NOMO-1 treated with dmso at 0.1 percent for 144 hours (cell line): Measurements from ENCODE around the gene TTC12.
A peak's percentile ranks its signal among the peaks of the same experiment; 100 is the strongest.
"Not testable (repeated sequence)": the region's sequence is repeated elsewhere in the genome, so short reads cannot be mapped to it uniquely, and the experiment has no call there.

ENCODE experiments used
- DNase-seq: peaks from one replicate; lab custom pipeline; 2025; ENCODE audit not compliant: unreplicated experiment; lab: John Stamatoyannopoulos, UW

The TTC12 gene

GRCh38 chr11:113282898-113283437 lies 31.4 kb upstream of the TTC12 start:
- no peak for DNase-seq

- DNase-seq, result no peak
Measured at GRCh38 chr11:113283881-113284280, 30.5 kb upstream of the TTC12 start.

GRCh38 chr11:113286009-113286408 lies 28.4 kb upstream of the TTC12 start:
- no peak for DNase-seq

- no peak for DNase-seq
Measured at GRCh38 chr11:113286509-113287497, 27.6 kb upstream of the TTC12 start.

- no peak for DNase-seq
Measured at GRCh38 chr11:113287801-113288200, 26.6 kb upstream of the TTC12 start.

GRCh38 chr11:113288286-113288863 lies 26.0 kb upstream of the TTC12 start:
- no peak for DNase-seq

GRCh38 chr11:113289431-113290187 lies 24.8 kb upstream of the TTC12 start:
- peak; percentile 6 for DNase-seq

GRCh38 chr11:113293936-113294335 lies 20.4 kb upstream of the TTC12 start:
- DNase-seq, result no peak

GRCh38 chr11:113295993-113296392 lies 18.4 kb upstream of the TTC12 start:
- no peak for DNase-seq

- no peak for DNase-seq
Measured at GRCh38 chr11:113296447-113297205, 17.8 kb upstream of the TTC12 start.

- DNase-seq, result not testable (repeated sequence)
Measured at GRCh38 chr11:113298496-113298895, 15.9 kb upstream of the TTC12 start.

GRCh38 chr11:113304916-113305315 lies 9.5 kb upstream of the TTC12 start:
- DNase-seq, result no peak

GRCh38 chr11:113305440-113306336 lies 8.7 kb upstream of the TTC12 start:
- DNase-seq, result peak; percentile 2

GRCh38 chr11:113308601-113309000 lies 5.8 kb upstream of the TTC12 start:
- no peak for DNase-seq

GRCh38 chr11:113311536-113311935 lies 2.8 kb upstream of the TTC12 start:
- no peak for DNase-seq

- no peak for DNase-seq
Measured at GRCh38 chr11:113313601-113314000, 782 bp upstream of the TTC12 start.

GRCh38 chr11:113314065-113314388 lies 356 bp upstream of the TTC12 start:
- no peak for DNase-seq

- DNase-seq, result no peak
Measured at GRCh38 chr11:113315811-113316210, 1.4 kb downstream of the TTC12 start.

- no peak for DNase-seq
Measured at GRCh38 chr11:113316256-113316655, 1.9 kb downstream of the TTC12 start.

GRCh38 chr11:113317339-113317738 lies 3.0 kb downstream of the TTC12 start:
- no peak for DNase-seq
